ENCODE measurements around the gene RALGPS1. TPM values are rescaled to one million over a fixed set of nuclear protein-coding genes. Genes with fewer than 3 reads are reported as not detected.
A peak's percentile ranks its signal among the peaks of the same experiment; 100 is the strongest.

Gene RALGPS1
- polyA plus RNA-seq, 2 of the 4 experiments (the other 2 are of a cell fraction) = 5.0 to 7.9 TPM

DNA sequence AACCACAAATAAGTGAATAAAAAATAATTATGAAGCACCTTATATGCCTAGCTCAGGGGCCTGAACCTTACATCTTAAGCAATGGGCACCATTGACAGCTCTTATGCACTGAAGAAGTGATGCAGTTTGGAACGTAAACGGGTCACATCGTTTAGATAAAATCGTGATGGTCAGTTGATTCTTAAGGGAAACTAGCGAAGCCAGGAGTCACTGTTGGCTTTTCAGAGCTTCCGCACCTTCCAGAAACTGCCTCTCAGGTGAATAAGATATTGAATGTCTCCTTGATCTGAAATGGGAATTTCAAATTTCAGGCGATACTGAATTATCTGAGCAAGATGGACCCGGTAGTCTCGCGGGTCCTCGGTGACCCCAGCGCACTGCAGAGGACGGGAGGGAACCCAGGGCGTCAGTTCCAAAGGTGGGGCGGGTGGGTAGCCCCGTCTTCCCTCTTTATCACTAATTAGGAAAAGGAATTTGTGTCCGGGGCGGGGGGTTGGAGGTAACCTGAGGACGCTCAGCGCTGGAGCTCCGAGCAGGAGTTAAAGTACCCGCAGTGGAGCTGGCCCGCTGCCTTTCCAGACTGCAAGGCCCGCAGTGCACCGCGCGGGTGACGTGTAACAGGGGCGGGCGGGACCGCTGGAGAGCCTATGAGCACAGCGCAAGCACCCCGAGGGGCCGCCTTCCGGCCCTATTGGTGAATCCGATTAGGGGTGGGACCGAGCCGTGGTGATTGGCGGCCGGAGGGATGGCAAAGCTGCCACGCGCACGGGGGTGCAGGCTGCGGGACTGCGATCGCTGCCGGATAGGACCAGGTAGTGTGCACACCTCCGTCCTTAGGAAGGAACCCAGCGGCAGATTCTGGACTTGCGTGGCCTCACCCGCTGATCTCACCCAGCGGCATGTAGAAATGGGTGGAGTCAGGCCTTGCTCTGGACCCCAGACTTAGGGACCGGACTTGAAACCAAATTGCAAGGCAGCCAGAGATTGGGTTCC is 330.3 kb downstream of the RALGPS1 start:
- CTCF ChIA-PET = interaction anchor here (0.9 to 1.7 kb wide), 4 partner anchors 8 to 152 kb away, joined by 4 to 5 read pairs (median 4); partner anchors contain the start of gene SLC2A8
- Histone ChIP-seq H3K27ac (peak overlapping the region; percentile 84 to 90), H3K4me2 (peak overlapping the region; percentile 96), H3K4me1 (peaks cover 10% of the 10 kb centered on the region; the same call in 2 of the 3 replicates), H3K9me3 (no peaks in the 10 kb centered on the region), H3K4me3 (peak overlapping the region; percentile 62)
- POLR2A ChIA-PET = interaction anchor here (0.6 to 1.9 kb wide), 7 partner anchors 8 to 280 kb away, joined by 3 to 20 read pairs (median 6); partner anchors contain the start of genes SLC2A8 and ZNF79
- TF ChIP-seq CTCF (IDR thresholded peaks at IDR 0.05) (no peak), CHD2 (IDR thresholded peaks at IDR 0.05; ENCODE audit: low read length, partially characterized antibody) (peak; percentile 47), PHF8 (IDR thresholded peaks at IDR 0.05; ENCODE audit: borderline replicate concordance, low read depth) (peak; percentile 41; the same call in 1 of the 2 replicates), MAX (IDR thresholded peaks at IDR 0.05) (peak; percentile 86), ESRRA (IDR thresholded peaks at IDR 0.05; ENCODE audit: borderline replicate concordance, low read length) (no peak), POLR2A (IDR thresholded peaks at IDR 0.05; ENCODE audit: low read length) (peak; percentile 81), KDM1A (IDR thresholded peaks at IDR 0.05; ENCODE audit: low read depth) (no peak), JUN (IDR thresholded peaks at IDR 0.05) (peak in 1 of 2 experiments; percentile 74; a peak in 3 of 5 replicates)
- TF ChIP-seq, protein P1, sequence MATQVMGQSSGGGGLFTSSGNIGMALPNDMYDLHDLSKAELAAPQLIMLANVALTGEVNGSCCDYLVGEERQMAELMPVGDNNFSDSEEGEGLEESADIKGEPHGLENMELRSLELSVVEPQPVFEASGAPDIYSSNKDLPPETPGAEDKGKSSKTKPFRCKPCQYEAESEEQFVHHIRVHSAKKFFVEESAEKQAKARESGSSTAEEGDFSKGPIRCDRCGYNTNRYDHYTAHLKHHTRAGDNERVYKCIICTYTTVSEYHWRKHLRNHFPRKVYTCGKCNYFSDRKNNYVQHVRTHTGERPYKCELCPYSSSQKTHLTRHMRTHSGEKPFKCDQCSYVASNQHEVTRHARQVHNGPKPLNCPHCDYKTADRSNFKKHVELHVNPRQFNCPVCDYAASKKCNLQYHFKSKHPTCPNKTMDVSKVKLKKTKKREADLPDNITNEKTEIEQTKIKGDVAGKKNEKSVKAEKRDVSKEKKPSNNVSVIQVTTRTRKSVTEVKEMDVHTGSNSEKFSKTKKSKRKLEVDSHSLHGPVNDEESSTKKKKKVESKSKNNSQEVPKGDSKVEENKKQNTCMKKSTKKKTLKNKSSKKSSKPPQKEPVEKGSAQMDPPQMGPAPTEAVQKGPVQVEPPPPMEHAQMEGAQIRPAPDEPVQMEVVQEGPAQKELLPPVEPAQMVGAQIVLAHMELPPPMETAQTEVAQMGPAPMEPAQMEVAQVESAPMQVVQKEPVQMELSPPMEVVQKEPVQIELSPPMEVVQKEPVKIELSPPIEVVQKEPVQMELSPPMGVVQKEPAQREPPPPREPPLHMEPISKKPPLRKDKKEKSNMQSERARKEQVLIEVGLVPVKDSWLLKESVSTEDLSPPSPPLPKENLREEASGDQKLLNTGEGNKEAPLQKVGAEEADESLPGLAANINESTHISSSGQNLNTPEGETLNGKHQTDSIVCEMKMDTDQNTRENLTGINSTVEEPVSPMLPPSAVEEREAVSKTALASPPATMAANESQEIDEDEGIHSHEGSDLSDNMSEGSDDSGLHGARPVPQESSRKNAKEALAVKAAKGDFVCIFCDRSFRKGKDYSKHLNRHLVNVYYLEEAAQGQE (IDR thresholded peaks at IDR 0.05) = peak; percentile 45
- TF ChIP-seq, protein P2, sequence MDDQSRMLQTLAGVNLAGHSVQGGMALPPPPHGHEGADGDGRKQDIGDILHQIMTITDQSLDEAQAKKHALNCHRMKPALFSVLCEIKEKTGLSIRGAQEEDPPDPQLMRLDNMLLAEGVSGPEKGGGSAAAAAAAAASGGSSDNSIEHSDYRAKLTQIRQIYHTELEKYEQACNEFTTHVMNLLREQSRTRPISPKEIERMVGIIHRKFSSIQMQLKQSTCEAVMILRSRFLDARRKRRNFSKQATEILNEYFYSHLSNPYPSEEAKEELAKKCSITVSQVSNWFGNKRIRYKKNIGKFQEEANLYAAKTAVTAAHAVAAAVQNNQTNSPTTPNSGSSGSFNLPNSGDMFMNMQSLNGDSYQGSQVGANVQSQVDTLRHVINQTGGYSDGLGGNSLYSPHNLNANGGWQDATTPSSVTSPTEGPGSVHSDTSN (IDR thresholded peaks at IDR 0.05) = peak; percentile 89
- TF ChIP-seq, protein P3, sequence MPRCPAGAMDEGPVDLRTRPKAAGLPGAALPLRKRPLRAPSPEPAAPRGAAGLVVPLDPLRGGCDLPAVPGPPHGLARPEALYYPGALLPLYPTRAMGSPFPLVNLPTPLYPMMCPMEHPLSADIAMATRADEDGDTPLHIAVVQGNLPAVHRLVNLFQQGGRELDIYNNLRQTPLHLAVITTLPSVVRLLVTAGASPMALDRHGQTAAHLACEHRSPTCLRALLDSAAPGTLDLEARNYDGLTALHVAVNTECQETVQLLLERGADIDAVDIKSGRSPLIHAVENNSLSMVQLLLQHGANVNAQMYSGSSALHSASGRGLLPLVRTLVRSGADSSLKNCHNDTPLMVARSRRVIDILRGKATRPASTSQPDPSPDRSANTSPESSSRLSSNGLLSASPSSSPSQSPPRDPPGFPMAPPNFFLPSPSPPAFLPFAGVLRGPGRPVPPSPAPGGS (IDR thresholded peaks at IDR 0.05) = peak; percentile 86; the same call in 1 of the 3 replicates
- DNase-seq (ENCODE audit: low read depth in 1 of 2, low spot score in 1 of 2) (peak; percentile 93 to 98), ATAC-seq (peak; percentile 100), FAIRE-seq (no peak)
- 12% methylated on average over 32 of the region's 53 CpGs for WGBS (ENCODE audit: missing lambda C conversion rate)

- Histone ChIP-seq H3K4me1 (peaks cover 10% of the 10 kb centered on the region; the same call in 2 of the 3 replicates), H3K9me3 (no peaks in the 10 kb centered on the region), H3K4me3 (peak overlapping the region; percentile 62), H3K4me2 (peak overlapping the region; percentile 75), H3K27ac (peak overlapping the region; percentile 63 to 90)
- FAIRE-seq (no peak), DNase-seq (ENCODE audit: low read depth in 1 of 2, low spot score in 1 of 2) (no peak), ATAC-seq (no peak; a peak in 1 of 6 replicates)
- 79% methylated on average over 8 of the region's 8 CpGs for WGBS (ENCODE audit: missing lambda C conversion rate)
- ChIA-PET CTCF (interaction anchor here (0.9 kb wide), 1 partner anchor 151 kb away, joined by 4 read pairs; the partner anchor contains the start of gene SLC2A8), POLR2A (interaction anchor here (0.6 to 1.9 kb wide), 5 partner anchors 9 to 280 kb away, joined by 3 to 20 read pairs (median 9); partner anchors contain the start of genes SLC2A8 and ZNF79)
- TF ChIP-seq JUN (IDR thresholded peaks at IDR 0.05) (no peak), EHMT2 (IDR thresholded peaks at IDR 0.05; ENCODE audit: low read depth) (no peak), USF2 (IDR thresholded peaks at IDR 0.05) (no peak), RCOR1 (IDR thresholded peaks at IDR 0.05; ENCODE audit: low read depth, low read length) (no peak), MAZ (IDR thresholded peaks at IDR 0.05; ENCODE audit: borderline replicate concordance, low read depth, low read length) (no peak), KDM1A (IDR thresholded peaks at IDR 0.05; ENCODE audit: low read depth) (no peak), PHF8 (IDR thresholded peaks at IDR 0.05; ENCODE audit: borderline replicate concordance, low read depth) (no peak), CBX8 (IDR thresholded peaks at IDR 0.05) (no peak), TFCP2L1 (CRISPR knock-in tag; IDR thresholded peaks at IDR 0.05) (no peak), NFE2L2 (conservative IDR thresholded peaks at IDR 0.05; ENCODE audit: low read length) (no peak), CBX2 (IDR thresholded peaks at IDR 0.05; ENCODE audit: borderline replicate concordance, low read depth) (no peak), POLR2AphosphoS2 (conservative IDR thresholded peaks at IDR 0.05; ENCODE audit: low read length) (no peak)
Measured at GRCh38 chr9:127245637-127246164, 331.1 kb downstream of the RALGPS1 start.

Data from A549 (cell line).